H1 (cell line): ENCODE data around the gene TPRN. TPM values are rescaled to one million over a fixed set of nuclear protein-coding genes. Genes with fewer than 3 reads are reported as not detected.
A peak's percentile ranks its signal among the peaks of the same experiment; 100 is the strongest.

Experiments used
- CTCF ChIA-PET: fragments of 300-600 bp; sonication (Branson Sonifier 250); formaldehyde crosslinking; loops from one replicate; lab custom pipeline; 2021; ENCODE audit not compliant: partially characterized antibody; lab: Charles Lee
- POLR2A ChIA-PET: fragments of 300-600 bp; sonication (Branson Sonifier 250); formaldehyde crosslinking; loops from one replicate; lab custom pipeline; 2021; ENCODE audit warnings: inconsistent platforms; ENCODE audit not compliant: partially characterized antibody; lab: Charles Lee
- DNase-seq, 2 experiments: peaks; one replicate each; pipeline versions ENCODE4 v3.0.0 to v3.0.0-alpha.2; 2010 to 2022; ENCODE audit warnings: low spot score in 2 of 2, low read depth in 1 of 2, mixed read lengths in 1 of 2
- FAIRE-seq: peaks from 2 replicates; lab custom pipeline; 2011; peaks lifted over from hg19 to GRCh38; lab: Jason Lieb, UNC
- H2AFZ ChIP-seq: 2 replicates; pipeline ENCODE4 v1.8.1; 2012; ENCODE audit warnings: low read length, inconsistent platforms
- H2AK5ac ChIP-seq: 2 replicates; pipeline ENCODE4 v1.6.1; 2013; ENCODE audit warnings: low read depth, low read length
- H2BK120ac ChIP-seq: replicated peaks from 2 replicates; pipeline ENCODE3; 2013; ENCODE audit warnings: low read depth, low read length, inconsistent platforms
- H2BK12ac ChIP-seq: 2 replicates; pipeline ENCODE4 v1.6.1; 2013; ENCODE audit warnings: low read depth, low read length
- H2BK15ac ChIP-seq: 2 replicates; pipeline ENCODE4 v1.6.1; 2013; ENCODE audit warnings: low read length
- H2BK20ac ChIP-seq: 2 replicates; pipeline ENCODE4 v1.6.1; 2013; ENCODE audit warnings: low read length
- H2BK5ac ChIP-seq: 2 replicates; pipeline ENCODE4 v1.6.1; 2013; ENCODE audit warnings: low read depth, low read length
- H3K14ac ChIP-seq: 2 replicates; pipeline ENCODE4 v1.6.1; 2013; ENCODE audit warnings: inconsistent platforms; ENCODE audit not compliant: insufficient read length
- H3K18ac ChIP-seq: 2 replicates; pipeline ENCODE4 v1.6.1; 2013; ENCODE audit warnings: low read length; ENCODE audit errors: extremely low read depth
- H3K23ac ChIP-seq: 2 replicates; pipeline ENCODE4 v1.6.1; 2013; ENCODE audit warnings: inconsistent platforms; ENCODE audit not compliant: insufficient read length
- H3K23me2 ChIP-seq: 2 replicates; pipeline ENCODE4 v1.6.1; 2013; ENCODE audit warnings: low read depth, low read length
- H3K27ac ChIP-seq: 2 replicates; pipeline ENCODE4 v1.6.1; 2011; ENCODE audit warnings: low read depth, low read length, inconsistent platforms
- H3K27me3 ChIP-seq, 4 experiments: replicated peaks in 1 of 4; 1 replicate in 1 of 4; 2 replicates in 3 of 4; pipeline versions ENCODE4 v1.6.1 to v1.8.1; 2011 to 2013; ENCODE audit warnings: low read length in 3 of 4, mild to moderate bottlenecking in 3 of 4, inconsistent platforms in 2 of 4, mixed read lengths in 2 of 4, moderate library complexity in 1 of 4; ENCODE audit not compliant: control insufficient read depth in 3 of 4, insufficient read depth in 3 of 4; ENCODE audit errors: extremely low read depth in 1 of 4
- H3K36me3 ChIP-seq, 4 experiments: 2 replicates each; pipeline versions ENCODE4 v1.6.1 to v1.8.1; 2011 to 2013; ENCODE audit warnings: mild to moderate bottlenecking in 4 of 4, low read length in 3 of 4, moderate library complexity in 2 of 4, control low read depth in 1 of 4, inconsistent platforms in 1 of 4; ENCODE audit not compliant: insufficient read depth in 4 of 4, control insufficient read depth in 2 of 4
- H3K4ac ChIP-seq: replicated peaks from 2 replicates; pipeline ENCODE3; 2013; ENCODE audit warnings: low read length, low read depth, mixed read lengths, inconsistent platforms; ENCODE audit not compliant: insufficient read length
- H3K4me1 ChIP-seq, 4 experiments: replicated peaks in 1 of 4; 1 replicate in 1 of 4; 2 replicates in 3 of 4; pipeline versions ENCODE4 v1.6.1 to v1.8.1; 2011 to 2013; ENCODE audit warnings: low read length in 3 of 4, inconsistent platforms in 2 of 4, mixed read lengths in 1 of 4; ENCODE audit not compliant: insufficient read depth in 4 of 4, control insufficient read depth in 3 of 4
- H3K4me2 ChIP-seq, 2 experiments: 2 replicates each; pipeline versions ENCODE4 v1.6.1 to v1.8.1; 2011 to 2013; ENCODE audit warnings: low read depth in 2 of 2, low read length in 2 of 2, control low read depth in 1 of 2, inconsistent platforms in 1 of 2, mild to moderate bottlenecking in 1 of 2; ENCODE audit not compliant: insufficient read depth in 1 of 2
- H3K4me3 ChIP-seq, 4 experiments: fragments of 200-600, 300-600 bp in 1 of 4; sonication (generic), shearing (Covaris generic), sonication (Bioruptor Twin) in 1 of 4; 2 replicates each; pipeline versions ENCODE4 v1.5.1 to v1.8.1; 2011 to 2016; ENCODE audit warnings: low read length in 4 of 4, low read depth in 3 of 4, control low read depth in 2 of 4, inconsistent platforms in 2 of 4, mild to moderate bottlenecking in 2 of 4, mixed read lengths in 1 of 4, moderate library complexity in 1 of 4; ENCODE audit not compliant: insufficient read depth in 2 of 4; ENCODE audit errors: extremely low read depth in 1 of 4
- H3K56ac ChIP-seq: replicated peaks from 2 replicates; pipeline ENCODE3; 2013; ENCODE audit warnings: low read depth, mild to moderate bottlenecking, mixed read lengths, low read length, inconsistent platforms; ENCODE audit not compliant: insufficient read length
- H3K79me1 ChIP-seq: 2 replicates; pipeline ENCODE4 v1.6.1; 2013; ENCODE audit warnings: low read depth, low read length, control low read depth
- H3K79me2 ChIP-seq, 2 experiments: 2 replicates each; pipeline versions ENCODE4 v1.6.1 to v1.8.1; 2012 to 2013; ENCODE audit warnings: low read length in 2 of 2, mild to moderate bottlenecking in 2 of 2, inconsistent platforms in 1 of 2; ENCODE audit not compliant: insufficient read depth in 2 of 2, control insufficient read depth in 1 of 2
- H3K9ac ChIP-seq, 4 experiments: replicated peaks in 1 of 4; 1 replicate in 1 of 4; 2 replicates in 3 of 4; pipeline versions ENCODE4 v1.6.1 to v1.8.1; 2011 to 2013; ENCODE audit warnings: low read depth in 3 of 4, low read length in 3 of 4, control low read depth in 2 of 4, mild to moderate bottlenecking in 2 of 4, moderate library complexity in 2 of 4, inconsistent platforms in 1 of 4; ENCODE audit errors: extremely low read depth in 1 of 4
- H3K9me3 ChIP-seq, 2 experiments: 2 replicates each; pipeline versions ENCODE4 v1.6.1 to v1.8.1; 2012 to 2013; ENCODE audit warnings: mild to moderate bottlenecking in 2 of 2, moderate library complexity in 2 of 2, control low read depth in 1 of 2, inconsistent platforms in 1 of 2, low read depth in 1 of 2, low read length in 1 of 2, mixed read lengths in 1 of 2; ENCODE audit not compliant: insufficient read depth in 2 of 2
- H4K20me1 ChIP-seq, 2 experiments: replicated peaks in 1 of 2; 2 replicates each; pipeline versions ENCODE3 to v1.8.1; 2011 to 2013; ENCODE audit warnings: inconsistent platforms in 2 of 2, low read length in 2 of 2, mild to moderate bottlenecking in 1 of 2; ENCODE audit not compliant: insufficient read depth in 2 of 2, control insufficient read depth in 1 of 2
- H4K5ac ChIP-seq: 2 replicates; pipeline ENCODE4 v1.6.1; 2013; ENCODE audit warnings: low read length, low read depth, mixed read lengths, inconsistent platforms; ENCODE audit not compliant: insufficient read length
- H4K8ac ChIP-seq: 2 replicates; pipeline ENCODE4 v1.8.0; 2013; ENCODE audit warnings: mild to moderate bottlenecking, moderate library complexity, low read length, inconsistent platforms; ENCODE audit not compliant: insufficient read depth; ENCODE audit errors: extremely low read depth
- H4K91ac ChIP-seq: replicated peaks from 2 replicates; pipeline ENCODE3; 2013; ENCODE audit warnings: low read length, mixed read lengths, inconsistent platforms; ENCODE audit not compliant: insufficient read length
- BACH1 ChIP-seq: IDR thresholded peaks from 2 replicates; pipeline ENCODE4 v1.6.1; 2012; ENCODE audit warnings: low read length, improper control_type of control experiment
- WGBS, 2 experiments: shearing (Covaris generic) in 1 of 2; methylation state at CpG; one replicate each; pipeline versions ENCODE4 v1.1.6 to v1.1.7; 2013 to 2015; ENCODE audit warnings: low lambda C conversion rate in 2 of 2, mixed read lengths in 2 of 2, inconsistent platforms in 1 of 2, low coverage in 1 of 2, missing lambda C conversion rate in 1 of 2; ENCODE audit not compliant: insufficient replicate concordance in 2 of 2, insufficient coverage in 1 of 2, insufficient read length in 1 of 2; ENCODE audit errors: extremely low coverage in 1 of 2, missing lambda C conversion rate in 1 of 2; 5-methylcytosine and 5-hydroxymethylcytosine counted together
- polyA plus RNA-seq, 7 experiments: library from polyadenylated mRNA; depleted of rRNA in 3 of 7; stranded (reverse) in 5 of 7; unstranded in 2 of 7; fragments of >200 nt in 5 of 7; fragments of 200-250 nt in 2 of 7; gene quantifications; 1 replicate in 5 of 7; 2 replicates in 1 of 7; 4 replicates in 1 of 7; pipeline versions ENCODE4 v1.2.1 to v1.2.3, GENCODE V29; 2011 to 2013; ENCODE audit warnings: missing spikeins in 2 of 7, mixed read lengths in 2 of 7
- total RNA-seq: library from RNA; stranded (reverse); fragmentation: NEBNext Ultra II Directional; extraction: Animal tissue kit (Norgen Biotek cat#: 25700); gene quantifications from 2 replicates; pipeline ENCODE4 v1.2.1, GENCODE V29; 2021

Gene TPRN
- total and polyA plus RNA-seq, 2 of the 8 experiments (the other 6 are each of a cell fraction or from before 2014, with no cell fraction given) = 9.7 to 23.2 TPM

- CTCF ChIA-PET = interaction anchor here (5.4 kb wide), 1 partner anchor 9 kb away, joined by 47 read pairs; no protein-coding TSS in a partner anchor
- Histone ChIP-seq H2BK120ac (no peak overlapping the region), H4K91ac (no peak overlapping the region), H3K79me2 (peaks cover 0 to 29% of the 10 kb centered on the region in 2 experiments; a peak in 2 of 4 replicates)
- no peak for TF ChIP-seq BACH1
- TF ChIP-seq, all 59 proteins: peak for 0
- Histone ChIP-seq H3K4me1 (peaks cover 0 to 17% (median 6%) of the 10 kb centered on the region in 4 experiments; a peak in 5 of 7 replicates), H3K9ac (no peak overlapping the region), H3K79me1 (peaks cover 5% of the 10 kb centered on the region), H3K4me2 (no peak overlapping the region), H2AFZ (no peak overlapping the region), H3K36me3 (peaks cover 3 to 37% (median 12%) of the 10 kb centered on the region in 4 experiments; a peak in 7 of 8 replicates), H3K14ac (no peak overlapping the region), H3K23me2 (peaks cover 8% of the 10 kb centered on the region; the same call in 1 of the 2 replicates), H4K20me1 (peaks cover 3 to 29% of the 10 kb centered on the region in 2 experiments), H2BK15ac (no peak overlapping the region), H3K4me3 (no peak overlapping the region), H3K9me3 (no peaks in the 10 kb centered on the region), H3K23ac (no peak overlapping the region), H3K56ac (no peak overlapping the region), H4K5ac (no peak overlapping the region), H4K8ac (peak overlapping the region; percentile 68; the same call in 1 of the 2 replicates), H3K4ac (no peak overlapping the region), H2BK20ac (no peak overlapping the region), H2BK12ac (no peak overlapping the region), H2AK5ac (no peak overlapping the region), H3K27me3 (no peaks in the 10 kb centered on the region; a peak in 1 of 7 replicates), H3K27ac (no peak overlapping the region), H2BK5ac (no peak overlapping the region), H3K18ac (no peak overlapping the region)
- no peak for FAIRE-seq
- 96% methylated on average over 48 of the region's 48 CpGs; no CpG with 5 or more reads in 1 of the 2 experiments for WGBS, 2 experiments
- DNase-seq = no peak
- POLR2A ChIA-PET = interaction anchor here (0.6 to 1.5 kb wide), 3 partner anchors 9 to 225 kb away, joined by 3 to 4 read pairs (median 3); partner anchors contain the start of gene TPRN
Observed at GRCh38 chr9:137184881-137185660, 15.5 kb downstream of the TPRN start.
